ENCODE measurements around the gene FAM120A. TPM values are rescaled to one million over a fixed set of nuclear protein-coding genes. Genes with fewer than 3 reads are reported as not detected.

The FAM120A gene
- total RNA-seq, 2 donors from 2014 or later = 38.3 to 46.1 TPM

GRCh38 chr9:93560991-93561390, 109.5 kb downstream of the FAM120A start:
- TF ChIP-seq, protein P1, sequence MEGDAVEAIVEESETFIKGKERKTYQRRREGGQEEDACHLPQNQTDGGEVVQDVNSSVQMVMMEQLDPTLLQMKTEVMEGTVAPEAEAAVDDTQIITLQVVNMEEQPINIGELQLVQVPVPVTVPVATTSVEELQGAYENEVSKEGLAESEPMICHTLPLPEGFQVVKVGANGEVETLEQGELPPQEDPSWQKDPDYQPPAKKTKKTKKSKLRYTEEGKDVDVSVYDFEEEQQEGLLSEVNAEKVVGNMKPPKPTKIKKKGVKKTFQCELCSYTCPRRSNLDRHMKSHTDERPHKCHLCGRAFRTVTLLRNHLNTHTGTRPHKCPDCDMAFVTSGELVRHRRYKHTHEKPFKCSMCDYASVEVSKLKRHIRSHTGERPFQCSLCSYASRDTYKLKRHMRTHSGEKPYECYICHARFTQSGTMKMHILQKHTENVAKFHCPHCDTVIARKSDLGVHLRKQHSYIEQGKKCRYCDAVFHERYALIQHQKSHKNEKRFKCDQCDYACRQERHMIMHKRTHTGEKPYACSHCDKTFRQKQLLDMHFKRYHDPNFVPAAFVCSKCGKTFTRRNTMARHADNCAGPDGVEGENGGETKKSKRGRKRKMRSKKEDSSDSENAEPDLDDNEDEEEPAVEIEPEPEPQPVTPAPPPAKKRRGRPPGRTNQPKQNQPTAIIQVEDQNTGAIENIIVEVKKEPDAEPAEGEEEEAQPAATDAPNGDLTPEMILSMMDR (conservative IDR thresholded peaks at IDR 0.05) = no peak
- WGBS, 2 experiments (ENCODE audit: insufficient coverage in 1 of 2, insufficient read length in 1 of 2) = 95% methylated on average over 5 of the region's 5 CpGs; no CpG with 5 or more reads in 1 of the 2 experiments
- no peak overlapping the region for H3K27ac Mint-ChIP-seq
- Histone ChIP-seq H3K4me1 (ENCODE audit: control insufficient read depth, insufficient read depth, low read length) (no peaks in the 10 kb centered on the region), H3K36me3 (ENCODE audit: control insufficient read depth, insufficient read depth, low read length) (peaks cover 84% of the 10 kb centered on the region), H3K9me3 (ENCODE audit: control insufficient read depth, low read length) (no peaks in the 10 kb centered on the region), H3K9ac (ENCODE audit: extremely low read depth, low read length, poor library complexity, severe bottlenecking) (no peak overlapping the region), H3K27me3 (ENCODE audit: control insufficient read depth, insufficient read depth, low read length, poor library complexity, severe bottlenecking) (no peaks in the 10 kb centered on the region), H3K27ac (ENCODE audit: low read depth, low read length) (no peak overlapping the region), H3K4me3 (ENCODE audit: low read length) (no peak overlapping the region)
- H3K9me3 Mint-ChIP-seq = no peaks in the 10 kb centered on the region
- H3K4me1 Mint-ChIP-seq = no peaks in the 10 kb centered on the region
- H3K36me3 Mint-ChIP-seq (ENCODE audit: low read depth) = peaks cover 73% of the 10 kb centered on the region
- DNase-seq = no peak
- H3K27me3 Mint-ChIP-seq (ENCODE audit: insufficient read depth) = no peaks in the 10 kb centered on the region
- H3K4me3 Mint-ChIP-seq = no peak overlapping the region

DNA sequence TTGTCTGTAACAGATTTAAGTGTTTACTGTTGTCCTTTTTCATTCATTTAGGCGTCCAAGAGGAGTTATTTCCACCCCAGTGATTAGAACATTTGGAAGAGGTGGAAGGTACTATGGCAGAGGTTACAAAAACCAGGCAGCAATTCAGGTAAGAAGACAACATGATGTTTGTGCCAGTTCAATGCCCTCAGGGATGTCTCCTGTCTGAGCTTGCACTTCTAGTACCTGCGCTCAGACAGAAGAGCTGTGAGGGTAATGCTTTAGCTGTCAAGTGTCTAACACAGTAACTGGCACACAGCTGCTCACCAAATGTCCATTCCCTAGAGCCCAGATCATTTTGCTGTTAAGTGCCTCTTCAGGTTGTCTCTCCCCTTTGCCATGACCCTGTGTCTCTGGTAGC, 110.7 kb downstream of the FAM120A start:
- TF ChIP-seq, protein P1 (conservative IDR thresholded peaks at IDR 0.05) = no peak
- no peaks in the 10 kb centered on the region for H3K9me3 ChIP-seq (ENCODE audit: control insufficient read depth, low read length)
- H3K4me3 ChIP-seq (ENCODE audit: low read length) = no peak overlapping the region
- H3K4me3 Mint-ChIP-seq = no peak overlapping the region
- H3K9me3 Mint-ChIP-seq = no peaks in the 10 kb centered on the region
- 85 to 93% methylated on average over 2 of the region's 2 CpGs for WGBS, 2 experiments (ENCODE audit: insufficient coverage in 1 of 2, insufficient read length in 1 of 2)
- no peaks in the 10 kb centered on the region for H3K27me3 ChIP-seq (ENCODE audit: control insufficient read depth, insufficient read depth, low read length, poor library complexity, severe bottlenecking)
- no peak for DNase-seq
- peaks cover 76% of the 10 kb centered on the region for H3K36me3 ChIP-seq (ENCODE audit: control insufficient read depth, insufficient read depth, low read length)
- H3K36me3 Mint-ChIP-seq (ENCODE audit: low read depth) = peaks cover 63% of the 10 kb centered on the region
- no peak overlapping the region for H3K9ac ChIP-seq (ENCODE audit: extremely low read depth, low read length, poor library complexity, severe bottlenecking)
- no peaks in the 10 kb centered on the region for H3K4me1 ChIP-seq (ENCODE audit: control insufficient read depth, insufficient read depth, low read length)
- H3K27ac ChIP-seq (ENCODE audit: low read depth, low read length) = no peak overlapping the region
- no peak overlapping the region for H3K27ac Mint-ChIP-seq
- peaks cover 2% of the 10 kb centered on the region for H3K4me1 Mint-ChIP-seq
- no peaks in the 10 kb centered on the region for H3K27me3 Mint-ChIP-seq (ENCODE audit: insufficient read depth)

- Mint-ChIP-seq H3K36me3 (ENCODE audit: low read depth) (peaks cover 37% of the 10 kb centered on the region), H3K9me3 (no peaks in the 10 kb centered on the region), H3K27ac (no peak overlapping the region), H3K4me3 (no peak overlapping the region), H3K4me1 (peaks cover 7% of the 10 kb centered on the region), H3K27me3 (ENCODE audit: insufficient read depth) (no peaks in the 10 kb centered on the region)
- TF ChIP-seq, protein P1 (conservative IDR thresholded peaks at IDR 0.05) = no peak
- H3K27ac ChIP-seq (ENCODE audit: low read depth, low read length) = no peak overlapping the region
- H3K36me3 ChIP-seq (ENCODE audit: control insufficient read depth, insufficient read depth, low read length) = peaks cover 55% of the 10 kb centered on the region
- H3K9me3 ChIP-seq (ENCODE audit: control insufficient read depth, low read length) = no peaks in the 10 kb centered on the region
- no peak overlapping the region for H3K4me3 ChIP-seq (ENCODE audit: low read length)
- no peaks in the 10 kb centered on the region for H3K27me3 ChIP-seq (ENCODE audit: control insufficient read depth, insufficient read depth, low read length, poor library complexity, severe bottlenecking)
- H3K4me1 ChIP-seq (ENCODE audit: control insufficient read depth, insufficient read depth, low read length) = no peaks in the 10 kb centered on the region
- DNase-seq = no peak
- no peak overlapping the region for H3K9ac ChIP-seq (ENCODE audit: extremely low read depth, low read length, poor library complexity, severe bottlenecking)
- WGBS, 2 experiments (ENCODE audit: insufficient coverage in 1 of 2, insufficient read length in 1 of 2) = 87 to 100% methylated on average over 2 to 3 of the region's 4 CpGs
Measured at GRCh38 chr9:93565089-93565488, 113.6 kb downstream of the FAM120A start.

Measured in endodermal cell (in vitro differentiated cells).